K562 (cell line): ENCODE results near the gene CREG2. TPM values are rescaled to one million over a fixed set of nuclear protein-coding genes. Genes with fewer than 3 reads are reported as not detected.

Experiments
- C11orf30 ChIP-seq: fragments of 450-650 bp; IDR thresholded peaks from 2 replicates; pipeline ENCODE4 v1.6.1; 2016; ENCODE audit warnings: low read depth, mild to moderate bottlenecking
- ELF1 ChIP-seq: fragments of 200-800 bp; sonication (Bioruptor generic); IDR thresholded peaks from 2 replicates; pipeline ENCODE4 v1.6.1; 2016; ENCODE audit warnings: missing genetic modification characterization, missing compliant biosample characterization
- GTF2F1 ChIP-seq: IDR thresholded peaks from 2 replicates; pipeline ENCODE4 v1.6.1; 2011; ENCODE audit warnings: low read depth, low read length, improper control_type of control experiment
- HSF4 ChIP-seq: fragments of 250-450 bp; sonication (Bioruptor Pico); IDR thresholded peaks from 2 replicates; pipeline ENCODE4 v2.1.2; 2022; ENCODE audit warnings: mild to moderate bottlenecking, moderate library complexity, borderline replicate concordance
- KLF16 ChIP-seq: IDR thresholded peaks from 2 replicates; pipeline ENCODE4 v1.6.1; 2016; ENCODE audit warnings: antibody characterized with exemption
- MAFF ChIP-seq: IDR thresholded peaks from 2 replicates; pipeline ENCODE4 v1.6.1; 2012; ENCODE audit warnings: low read length, improper control_type of control experiment
- MAFG ChIP-seq: fragments of 450-650 bp; conservative IDR thresholded peaks from 2 replicates; pipeline ENCODE4 v1.6.1; 2016; ENCODE audit warnings: missing genetic modification characterization, missing compliant biosample characterization
- RAD21 ChIP-seq, 2 experiments: fragments of 250-450 bp in 1 of 2; fragments of 450-650 bp in 1 of 2; sonication (Bioruptor Pico) in 1 of 2; formaldehyde crosslinking in 1 of 2; IDR thresholded peaks in 1 of 2; conservative IDR thresholded peaks in 1 of 2; 2 replicates each; pipeline versions ENCODE4 v1.4.0 to v1.8.0; 2020 to 2022; ENCODE audit warnings: mild to moderate bottlenecking in 2 of 2, moderate library complexity in 1 of 2
- RB1 ChIP-seq: fragments of 450-650 bp; IDR thresholded peaks from 2 replicates; pipeline ENCODE4 v1.6.1; 2017; ENCODE audit warnings: low read depth, mild to moderate bottlenecking
- SLC30A9 ChIP-seq: fragments of 250-450 bp; sonication (Bioruptor Pico); IDR thresholded peaks from 2 replicates; pipeline ENCODE4 v1.8.0; 2022; ENCODE audit warnings: mild to moderate bottlenecking, moderate library complexity
- SMC3 ChIP-seq: conservative IDR thresholded peaks from 2 replicates; pipeline ENCODE4 v1.6.1; 2011; ENCODE audit warnings: low read depth, low read length, improper control_type of control experiment; ENCODE audit not compliant: insufficient read depth
- STAG1 ChIP-seq: sonication (generic); formaldehyde crosslinking; IDR thresholded peaks from 2 replicates; pipeline ENCODE4 v1.5.0; 2020; ENCODE audit warnings: missing genetic modification reagents, borderline replicate concordance
- WHSC1 ChIP-seq: IDR thresholded peaks from one replicate; pipeline ENCODE4 v1.6.1; 2012; ENCODE audit warnings: low read length, control low read depth, inconsistent platforms
- ZFX ChIP-seq: sonication (generic); formaldehyde crosslinking; IDR thresholded peaks from 2 replicates; pipeline ENCODE4 v1.8.0; 2022; ENCODE audit warnings: mild to moderate bottlenecking, missing genetic modification reagents, moderate library complexity
- ZNF239 ChIP-seq: fragments of 250-450 bp; sonication (Bioruptor Pico); IDR thresholded peaks from 2 replicates; pipeline ENCODE4 v1.4.0; 2020; ENCODE audit warnings: mild to moderate bottlenecking
- ZNF3 ChIP-seq: fragments of 250-450 bp; sonication (Bioruptor Pico); IDR thresholded peaks from 2 replicates; pipeline ENCODE4 v1.5.0; 2021; ENCODE audit warnings: mild to moderate bottlenecking, moderate library complexity
- ZNF766 ChIP-seq: fragments of 200-800 bp; sonication (Bioruptor generic); conservative IDR thresholded peaks from 2 replicates; pipeline ENCODE4 v1.6.1; 2016; ENCODE audit warnings: missing genetic modification characterization, missing compliant biosample characterization
- polyA plus RNA-seq, 8 experiments: library from polyadenylated mRNA; depleted of rRNA in 4 of 8; stranded (reverse) in 5 of 8; unstranded in 3 of 8; fragments of >200 nt; fragmentation: Nextera tagmentation in 2 of 8; fragmentation: Illumina TruSeq in 1 of 8; extraction: Ambion mirVana in 2 of 8; extraction: Trizol in 1 of 8; gene quantifications; 2 replicates each; pipeline versions ENCODE4 v1.2.1 to v1.2.3, GENCODE V29; 2011 to 2014; ENCODE audit warnings: inconsistent platforms in 1 of 8, missing spikeins in 1 of 8
- total RNA-seq, 7 experiments: library from RNA; depleted of rRNA in 6 of 7; stranded (reverse); fragments of >200 nt in 6 of 7; fragmentation: Illumina TruSeq in 2 of 7; extraction: Trizol in 2 of 7; gene quantifications; 2 replicates each; pipeline versions ENCODE4 v1.2.1 to v1.2.3, GENCODE V29; 2011 to 2021; ENCODE audit warnings: low replicate concordance in 1 of 7
- TF ChIP-seq, protein P1 (sequence below): fragments of 150-350 bp; conservative IDR thresholded peaks from 2 replicates; pipeline ENCODE4 v1.6.1; 2014; ENCODE audit warnings: low read length
- TF ChIP-seq, protein P2 (sequence below): sonication (generic); formaldehyde crosslinking; IDR thresholded peaks from 2 replicates; pipeline ENCODE4 v1.8.0; 2022; ENCODE audit warnings: mild to moderate bottlenecking, missing genetic modification reagents
- TF ChIP-seq, protein P3 (sequence below): fragments of 450-650 bp; formaldehyde crosslinking; IDR thresholded peaks from 2 replicates; pipeline ENCODE4 v1.4.0; 2020; ENCODE audit warnings: mild to moderate bottlenecking, moderate library complexity
- TF ChIP-seq, protein P4 (sequence below), 3 experiments: IDR thresholded peaks in 2 of 3; conservative IDR thresholded peaks in 1 of 3; 2 replicates each; pipeline ENCODE4 v1.5.1; 2011 to 2012; ENCODE audit warnings: low read length in 3 of 3, mild to moderate bottlenecking in 3 of 3, control low read depth in 2 of 3, improper control_type of control experiment in 1 of 3, inconsistent platforms in 1 of 3, low read depth in 1 of 3, mixed read lengths in 1 of 3, moderate library complexity in 1 of 3; ENCODE audit not compliant: insufficient read depth in 2 of 3

The CREG2 gene
- total and polyA plus RNA-seq, 9 of the 15 experiments (the other 6 are each of a cell fraction or from before 2014, with no cell fraction given): not detected

DNA sequence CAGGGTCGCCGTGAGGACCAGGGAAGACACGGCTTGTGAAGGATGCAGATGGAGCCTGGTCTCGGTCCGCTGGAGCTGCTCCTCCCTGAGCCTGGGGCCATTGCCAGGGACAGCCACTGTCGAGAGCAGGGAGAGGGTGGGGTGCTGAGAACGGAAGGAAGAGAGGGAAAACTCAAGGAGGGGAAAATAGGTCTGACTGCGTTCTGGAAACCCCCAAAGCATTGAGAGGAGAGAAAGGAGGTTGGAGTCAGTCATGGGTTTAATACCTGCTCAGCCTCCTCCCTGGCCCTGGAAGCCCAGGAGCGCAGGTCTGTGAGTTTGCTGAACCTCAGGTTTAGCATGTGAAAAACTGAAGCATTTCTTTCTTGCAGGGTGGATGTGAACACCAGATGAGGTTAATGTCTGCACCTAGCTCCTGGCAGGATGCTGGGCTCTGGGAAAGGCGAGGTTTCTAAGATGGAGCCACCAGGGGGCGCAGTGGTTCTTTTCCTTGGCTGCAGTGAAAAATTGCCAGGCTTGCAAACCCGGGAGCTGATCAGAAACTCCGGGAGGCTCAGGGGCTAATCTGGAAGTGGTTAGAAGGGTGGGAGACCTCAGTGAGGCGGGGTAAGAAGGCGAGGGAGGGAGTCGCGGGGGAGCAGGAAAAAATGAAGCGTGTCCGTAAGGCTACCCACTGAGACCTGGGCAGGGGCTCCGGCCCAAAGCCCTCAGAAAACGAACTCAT, 45.2 kb downstream of the CREG2 start (continued):
- TF ChIP-seq, protein P1, sequence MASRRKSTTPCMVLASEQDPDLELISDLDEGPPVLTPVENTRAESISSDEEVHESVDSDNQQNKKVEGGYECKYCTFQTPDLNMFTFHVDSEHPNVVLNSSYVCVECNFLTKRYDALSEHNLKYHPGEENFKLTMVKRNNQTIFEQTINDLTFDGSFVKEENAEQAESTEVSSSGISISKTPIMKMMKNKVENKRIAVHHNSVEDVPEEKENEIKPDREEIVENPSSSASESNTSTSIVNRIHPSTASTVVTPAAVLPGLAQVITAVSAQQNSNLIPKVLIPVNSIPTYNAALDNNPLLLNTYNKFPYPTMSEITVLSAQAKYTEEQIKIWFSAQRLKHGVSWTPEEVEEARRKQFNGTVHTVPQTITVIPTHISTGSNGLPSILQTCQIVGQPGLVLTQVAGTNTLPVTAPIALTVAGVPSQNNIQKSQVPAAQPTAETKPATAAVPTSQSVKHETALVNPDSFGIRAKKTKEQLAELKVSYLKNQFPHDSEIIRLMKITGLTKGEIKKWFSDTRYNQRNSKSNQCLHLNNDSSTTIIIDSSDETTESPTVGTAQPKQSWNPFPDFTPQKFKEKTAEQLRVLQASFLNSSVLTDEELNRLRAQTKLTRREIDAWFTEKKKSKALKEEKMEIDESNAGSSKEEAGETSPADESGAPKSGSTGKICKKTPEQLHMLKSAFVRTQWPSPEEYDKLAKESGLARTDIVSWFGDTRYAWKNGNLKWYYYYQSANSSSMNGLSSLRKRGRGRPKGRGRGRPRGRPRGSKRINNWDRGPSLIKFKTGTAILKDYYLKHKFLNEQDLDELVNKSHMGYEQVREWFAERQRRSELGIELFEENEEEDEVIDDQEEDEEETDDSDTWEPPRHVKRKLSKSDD: no peak
- TF ChIP-seq WHSC1 (no peak), ZNF239 (no peak), RB1 (0 out of 2 replicates have a peak, but pooled peaks have one; percentile 20), MAFF (peak; percentile 51; the same call in 1 of the 2 replicates), SMC3 (peak; percentile 73; the same call in 1 of the 2 replicates), GTF2F1 (no peak), MAFG (peak; percentile 44), ZNF3 (CRISPR knock-in tag) (no peak), SLC30A9 (CRISPR knock-in tag) (no peak), STAG1 (CRISPR knock-in tag) (peak; percentile 32; the same call in 1 of the 2 replicates), ELF1 (tag) (0 out of 2 replicates have a peak, but pooled peaks have one; percentile 37), C11orf30 (peak; percentile 65), RAD21 (CRISPR knock-in tag; conservative IDR thresholded peaks at IDR 0.05 in 1 of 2, IDR thresholded peaks at IDR 0.05 in 1 of 2) (peak; percentile 49 to 67), HSF4 (CRISPR knock-in tag) (no peak), ZNF766 (no peak), ZFX (no peak), KLF16 (0 out of 2 replicates have a peak, but pooled peaks have one; percentile 53)
- TF ChIP-seq, protein P2, sequence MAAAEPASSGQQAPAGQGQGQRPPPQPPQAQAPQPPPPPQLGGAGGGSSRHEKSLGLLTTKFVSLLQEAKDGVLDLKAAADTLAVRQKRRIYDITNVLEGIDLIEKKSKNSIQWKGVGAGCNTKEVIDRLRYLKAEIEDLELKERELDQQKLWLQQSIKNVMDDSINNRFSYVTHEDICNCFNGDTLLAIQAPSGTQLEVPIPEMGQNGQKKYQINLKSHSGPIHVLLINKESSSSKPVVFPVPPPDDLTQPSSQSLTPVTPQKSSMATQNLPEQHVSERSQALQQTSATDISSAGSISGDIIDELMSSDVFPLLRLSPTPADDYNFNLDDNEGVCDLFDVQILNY (CRISPR knock-in tag): no peak
- TF ChIP-seq, protein P3, sequence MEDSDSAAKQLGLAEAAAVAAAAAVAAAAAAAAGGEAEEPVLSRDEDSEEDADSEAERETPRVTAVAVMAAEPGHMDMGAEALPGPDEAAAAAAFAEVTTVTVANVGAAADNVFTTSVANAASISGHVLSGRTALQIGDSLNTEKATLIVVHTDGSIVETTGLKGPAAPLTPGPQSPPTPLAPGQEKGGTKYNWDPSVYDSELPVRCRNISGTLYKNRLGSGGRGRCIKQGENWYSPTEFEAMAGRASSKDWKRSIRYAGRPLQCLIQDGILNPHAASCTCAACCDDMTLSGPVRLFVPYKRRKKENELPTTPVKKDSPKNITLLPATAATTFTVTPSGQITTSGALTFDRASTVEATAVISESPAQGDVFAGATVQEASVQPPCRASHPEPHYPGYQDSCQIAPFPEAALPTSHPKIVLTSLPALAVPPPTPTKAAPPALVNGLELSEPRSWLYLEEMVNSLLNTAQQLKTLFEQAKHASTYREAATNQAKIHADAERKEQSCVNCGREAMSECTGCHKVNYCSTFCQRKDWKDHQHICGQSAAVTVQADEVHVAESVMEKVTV: 0 out of 2 replicates have a peak, but pooled peaks have one; percentile 37
- TF ChIP-seq, protein P4, sequence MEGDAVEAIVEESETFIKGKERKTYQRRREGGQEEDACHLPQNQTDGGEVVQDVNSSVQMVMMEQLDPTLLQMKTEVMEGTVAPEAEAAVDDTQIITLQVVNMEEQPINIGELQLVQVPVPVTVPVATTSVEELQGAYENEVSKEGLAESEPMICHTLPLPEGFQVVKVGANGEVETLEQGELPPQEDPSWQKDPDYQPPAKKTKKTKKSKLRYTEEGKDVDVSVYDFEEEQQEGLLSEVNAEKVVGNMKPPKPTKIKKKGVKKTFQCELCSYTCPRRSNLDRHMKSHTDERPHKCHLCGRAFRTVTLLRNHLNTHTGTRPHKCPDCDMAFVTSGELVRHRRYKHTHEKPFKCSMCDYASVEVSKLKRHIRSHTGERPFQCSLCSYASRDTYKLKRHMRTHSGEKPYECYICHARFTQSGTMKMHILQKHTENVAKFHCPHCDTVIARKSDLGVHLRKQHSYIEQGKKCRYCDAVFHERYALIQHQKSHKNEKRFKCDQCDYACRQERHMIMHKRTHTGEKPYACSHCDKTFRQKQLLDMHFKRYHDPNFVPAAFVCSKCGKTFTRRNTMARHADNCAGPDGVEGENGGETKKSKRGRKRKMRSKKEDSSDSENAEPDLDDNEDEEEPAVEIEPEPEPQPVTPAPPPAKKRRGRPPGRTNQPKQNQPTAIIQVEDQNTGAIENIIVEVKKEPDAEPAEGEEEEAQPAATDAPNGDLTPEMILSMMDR (IDR thresholded peaks at IDR 0.05 in 2 of 3, conservative IDR thresholded peaks at IDR 0.05 in 1 of 3; ENCODE audit: insufficient read depth in 2 of 3, low read depth in 1 of 3, low read length in 3 of 3): peak; percentile 71 to 85 (median 83)
